Measurements from ENCODE around the gene COG2.
"Not testable (repeated sequence)": the region's sequence is repeated elsewhere in the genome, so short reads cannot be mapped to it uniquely, and the experiment has no call there.

Gene COG2

DNA sequence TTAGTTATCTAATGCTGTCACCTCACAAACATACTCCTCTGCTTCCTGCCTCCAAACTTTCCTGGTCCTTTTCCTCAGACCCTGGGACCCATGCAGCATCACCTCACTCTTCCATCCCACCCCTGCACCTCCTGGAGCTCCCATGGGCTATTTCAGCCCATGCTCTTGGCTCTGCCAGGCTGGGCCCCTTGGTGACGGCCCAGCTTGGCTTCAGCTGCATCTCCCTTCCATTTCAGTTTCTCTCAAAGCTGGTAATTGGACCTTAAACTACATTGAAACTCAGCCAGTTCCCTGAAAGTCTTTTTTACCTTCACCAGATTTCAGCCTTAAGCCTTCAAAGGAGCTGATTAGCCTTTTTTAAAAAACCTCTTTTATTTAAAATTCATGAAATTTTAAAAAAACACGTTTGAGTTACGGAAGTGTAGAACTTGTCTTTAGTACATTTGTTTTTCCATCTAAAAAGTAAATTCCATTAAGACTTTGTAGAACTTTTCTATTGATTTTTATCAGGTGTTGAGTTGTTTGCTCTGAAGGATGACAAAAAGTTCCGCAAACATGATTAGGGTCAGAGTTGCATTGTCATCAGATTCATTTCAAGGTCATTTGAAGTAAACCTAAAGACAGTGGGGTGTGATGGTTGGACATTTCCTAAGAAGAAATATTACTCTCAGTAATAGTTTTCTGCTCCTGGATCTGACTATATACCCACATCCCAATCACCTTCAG lies 38.2 kb downstream of the COG2 start:
- no peak for DNase-seq

DNA sequence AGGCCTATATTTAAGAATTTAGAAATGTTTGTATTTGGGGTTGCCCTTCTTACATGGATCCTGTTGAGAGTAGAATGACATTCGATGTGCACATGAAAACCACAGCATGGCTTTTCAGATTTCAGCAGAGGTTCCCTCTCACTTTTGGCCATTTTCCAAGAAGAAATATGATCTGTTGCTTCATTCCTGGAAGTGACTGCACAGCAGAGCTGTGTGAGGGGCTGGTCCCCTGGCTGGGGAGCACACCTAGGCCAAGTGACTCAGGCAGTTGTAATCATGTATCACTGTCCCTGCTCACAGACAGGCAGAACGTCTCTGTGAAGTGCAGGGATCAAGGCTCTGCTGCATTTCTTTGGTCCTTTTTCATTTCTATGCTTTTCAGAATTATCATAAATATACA lies 39.3 kb downstream of the COG2 start:
- no peak for DNase-seq

DNA sequence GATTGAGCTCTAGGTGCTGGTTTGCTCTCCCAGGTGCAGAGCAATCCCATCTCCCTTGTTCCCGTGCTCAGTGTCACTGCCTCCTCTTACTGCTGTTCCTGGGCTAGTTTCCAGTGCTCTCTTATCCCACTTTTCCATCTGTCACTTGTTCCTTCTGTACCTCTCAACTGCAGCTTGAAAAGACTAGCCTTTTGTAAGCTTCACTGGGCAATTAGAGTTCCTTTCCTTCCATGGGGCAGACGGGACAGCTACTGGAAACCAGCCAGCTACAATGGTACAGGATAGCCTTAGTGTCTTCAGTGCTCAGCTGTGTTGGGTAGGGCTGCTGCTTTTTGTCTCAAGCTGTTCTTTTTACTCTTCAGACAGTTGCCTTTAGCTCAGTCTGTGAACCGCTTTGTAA lies 40.0 kb downstream of the COG2 start:
- DNase-seq = no peak

DNA sequence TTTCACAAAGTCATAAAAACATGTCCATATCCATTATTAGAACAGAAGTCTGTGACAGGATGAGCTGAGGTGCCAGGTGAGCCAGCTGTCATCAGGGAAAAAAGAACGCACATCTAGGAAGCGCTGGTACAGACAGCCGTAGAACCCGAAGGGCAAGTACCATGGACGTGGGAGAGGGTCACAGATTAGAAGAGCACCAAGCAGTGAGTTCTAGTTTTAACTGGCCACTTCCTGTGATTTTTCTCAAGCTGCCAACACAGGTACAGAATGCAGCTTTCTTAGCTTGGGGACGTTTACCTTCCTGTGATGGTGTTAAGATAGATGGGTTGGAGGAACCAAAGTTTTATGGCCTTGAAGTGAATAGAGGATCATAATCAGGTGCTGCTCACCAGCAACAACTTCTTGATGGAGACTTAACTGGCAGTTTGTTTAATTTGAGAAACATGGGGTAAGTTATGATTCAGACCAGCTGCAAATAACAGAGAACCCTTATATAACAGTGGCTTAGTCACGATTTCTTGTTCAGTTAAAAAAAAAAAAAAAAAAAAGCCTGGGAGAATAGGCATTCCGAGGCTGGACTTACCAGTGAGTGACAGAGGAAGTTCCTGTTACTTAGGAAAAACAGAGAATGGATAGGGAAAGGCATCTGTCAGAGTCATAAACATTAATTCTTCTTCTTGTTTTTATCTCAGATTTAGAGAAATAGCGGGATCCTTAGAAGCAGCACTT lies 40.8 kb downstream of the COG2 start:
- no peak for DNase-seq

DNA sequence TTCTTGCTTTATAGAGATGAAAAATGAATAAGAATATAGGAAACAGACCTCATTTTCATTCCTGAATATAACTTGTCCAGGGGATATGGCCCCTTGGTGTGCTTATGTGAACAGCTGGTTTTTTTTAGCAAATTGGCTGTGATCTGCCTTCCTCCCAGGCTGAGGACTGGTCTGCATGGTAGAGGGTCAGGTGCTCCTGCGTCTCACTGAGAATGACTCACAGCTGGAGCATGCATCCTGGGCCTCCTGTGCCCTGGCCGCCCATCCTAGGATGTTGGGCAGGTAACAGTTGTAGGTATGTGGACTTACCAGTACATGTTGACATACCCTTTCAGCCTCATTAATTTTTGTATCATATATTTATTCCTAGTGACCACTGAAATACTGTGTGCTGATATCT lies 41.9 kb downstream of the COG2 start:
- no peak for DNase-seq

DNA sequence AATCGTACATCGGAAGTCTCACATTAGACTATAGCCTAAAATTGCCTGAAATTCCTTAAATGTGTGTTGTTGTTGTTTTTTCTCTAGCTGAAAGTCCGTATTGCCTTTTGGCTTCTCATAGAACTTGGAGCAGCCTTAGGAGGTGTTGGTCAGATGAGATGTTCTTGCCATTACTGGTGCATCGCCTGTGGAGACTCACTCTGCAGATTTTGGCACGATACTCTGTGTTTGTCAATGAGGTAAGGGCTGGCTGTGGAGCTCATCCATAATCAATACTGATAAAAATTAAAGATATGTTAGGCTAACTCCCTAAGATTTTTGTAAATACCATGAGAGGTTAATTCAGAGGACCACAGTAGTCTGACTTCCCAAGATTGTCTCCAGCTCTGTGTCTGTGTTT lies 42.7 kb downstream of the COG2 start:
- DNase-seq = no peak

DNA sequence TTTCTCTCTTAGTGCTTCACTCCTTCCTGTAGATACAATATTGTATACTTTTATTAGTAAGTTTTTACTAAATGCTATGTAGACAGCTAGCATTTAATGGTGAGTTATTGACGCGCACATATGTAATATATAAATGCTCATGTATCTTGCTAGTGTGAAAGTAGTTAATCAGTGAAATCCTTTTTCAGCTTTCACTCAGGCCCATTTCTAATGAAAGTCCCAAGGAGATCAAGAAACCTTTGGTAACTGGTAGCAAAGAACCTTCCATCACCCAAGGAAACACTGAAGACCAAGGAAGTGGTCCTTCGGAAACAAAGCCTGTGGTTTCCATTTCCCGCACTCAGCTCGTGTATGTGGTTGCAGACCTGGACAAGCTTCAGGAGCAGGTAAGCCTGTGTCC lies 44.5 kb downstream of the COG2 start:
- DNase-seq = no peak

DNA sequence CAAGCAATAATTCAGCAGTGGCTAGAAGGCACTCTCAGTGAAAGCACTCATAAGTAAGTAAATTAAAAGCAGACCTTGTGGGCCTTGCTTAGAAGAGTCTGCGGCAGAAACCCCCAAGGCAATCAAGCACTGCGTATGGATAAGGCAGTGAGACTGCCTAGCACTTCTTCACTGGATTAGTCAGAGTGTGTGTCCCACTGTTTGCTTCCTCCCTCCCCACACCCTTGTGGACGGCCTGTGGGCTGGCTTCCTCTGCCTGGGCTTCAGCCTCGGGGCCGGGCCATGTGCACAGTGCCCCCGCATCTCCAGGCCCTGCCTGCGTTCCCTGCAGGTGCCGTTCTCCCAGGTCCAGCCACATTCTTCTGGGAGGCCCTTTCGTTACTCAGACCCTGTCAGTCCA lies 47.8 kb downstream of the COG2 start:
- DNase-seq = no peak

DNA sequence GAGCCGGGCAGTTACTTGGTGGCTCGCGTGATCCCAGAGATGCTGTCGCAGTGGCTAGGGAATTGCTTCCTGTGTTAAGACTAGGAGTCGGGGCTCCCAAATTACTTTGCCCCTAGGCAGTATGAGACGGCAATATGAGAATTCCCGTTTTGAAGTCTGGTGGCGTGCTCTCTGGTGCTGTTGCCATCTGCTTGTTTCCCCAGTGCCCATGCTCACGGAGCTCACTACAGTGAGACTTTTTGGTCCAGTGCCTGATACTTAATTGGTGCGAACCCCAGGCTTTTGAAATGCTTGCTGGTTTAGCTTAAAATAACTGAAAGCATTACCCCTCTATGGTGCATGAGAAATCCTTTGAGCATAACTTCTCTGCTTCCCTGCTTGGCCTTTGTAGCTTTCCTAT lies 49.3 kb downstream of the COG2 start:
- no peak for DNase-seq

DNA sequence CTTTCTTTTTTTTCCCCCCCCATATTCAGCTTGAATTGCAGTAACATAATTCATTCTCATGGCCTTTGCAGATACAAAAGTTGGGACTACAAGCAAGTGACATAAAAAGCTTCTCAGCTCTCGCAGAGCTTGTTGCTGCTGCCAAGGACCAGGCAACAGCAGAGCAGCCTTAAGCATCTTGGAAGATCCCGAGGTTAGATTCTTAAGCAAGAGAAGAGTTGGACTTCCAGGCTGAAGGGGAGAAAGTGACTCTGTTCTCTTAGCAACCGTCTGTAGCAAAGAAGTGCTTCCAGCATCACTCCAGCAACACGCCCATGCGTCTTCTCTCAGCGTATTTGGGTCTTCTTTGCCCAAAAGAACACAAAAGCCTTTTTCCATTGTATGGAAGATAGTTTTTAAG lies 50.9 kb downstream of the COG2 start:
- DNase-seq = no peak

DNA sequence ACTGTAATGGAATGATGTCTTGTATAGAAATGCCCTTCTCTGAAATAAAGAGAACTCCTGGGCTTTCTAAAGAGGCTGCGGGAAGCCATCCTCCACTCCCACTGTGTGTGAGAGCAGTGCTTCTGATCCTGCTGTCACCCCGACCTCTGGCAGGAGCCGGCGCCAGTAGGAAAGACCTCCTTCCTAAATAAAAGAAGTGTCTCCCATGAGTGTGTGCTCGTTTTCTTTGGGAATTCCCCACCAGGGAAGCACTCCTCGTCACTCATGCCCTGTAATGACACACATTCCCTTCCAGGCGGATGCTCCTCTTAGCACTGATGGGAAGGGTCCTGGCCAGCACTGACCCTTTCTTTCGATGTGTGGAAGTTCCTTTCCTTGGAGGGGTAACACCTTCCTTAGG lies 51.5 kb downstream of the COG2 start:
- no peak for DNase-seq

DNA sequence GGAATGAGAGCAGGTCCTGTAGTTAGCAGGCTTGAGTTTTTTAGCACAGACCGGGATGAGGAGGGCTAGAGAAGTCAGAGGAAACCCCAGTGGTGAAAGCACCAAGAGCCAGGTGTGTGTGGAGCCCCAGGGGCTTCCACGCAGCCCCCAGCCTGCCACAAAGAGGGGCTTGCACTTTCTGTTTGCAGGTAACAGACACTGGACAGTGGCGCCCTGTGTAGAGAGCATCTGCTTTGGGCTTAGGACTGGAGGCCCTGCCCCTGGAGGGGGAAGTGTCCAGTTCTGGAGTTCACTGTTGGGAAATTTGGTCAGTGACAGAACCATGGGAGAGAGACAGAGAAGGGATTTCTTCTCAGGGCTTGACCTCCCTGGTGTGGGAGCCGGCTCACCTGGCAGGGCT lies 52.2 kb downstream of the COG2 start:
- DNase-seq = no peak

DNA sequence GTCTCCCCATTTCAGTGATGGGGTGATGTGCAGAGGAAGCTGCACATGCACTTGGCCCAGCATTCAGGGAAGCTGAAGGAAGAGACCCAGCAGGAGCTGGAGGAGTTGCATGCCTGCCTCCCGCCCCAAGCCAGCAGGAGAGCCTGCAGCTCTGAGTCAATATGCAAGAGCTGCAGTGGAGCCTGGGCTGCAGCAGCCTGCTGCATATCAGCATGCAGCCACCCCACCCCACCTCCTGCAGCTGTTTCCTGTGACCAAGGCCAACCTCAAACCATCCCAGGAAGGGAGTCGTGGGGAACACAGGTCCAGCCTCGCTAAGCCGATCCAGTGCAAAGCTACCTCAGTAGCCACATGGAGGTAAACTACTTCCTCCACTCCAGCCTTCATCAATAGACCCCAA lies 52.7 kb downstream of the COG2 start:
- DNase-seq = no peak

DNA sequence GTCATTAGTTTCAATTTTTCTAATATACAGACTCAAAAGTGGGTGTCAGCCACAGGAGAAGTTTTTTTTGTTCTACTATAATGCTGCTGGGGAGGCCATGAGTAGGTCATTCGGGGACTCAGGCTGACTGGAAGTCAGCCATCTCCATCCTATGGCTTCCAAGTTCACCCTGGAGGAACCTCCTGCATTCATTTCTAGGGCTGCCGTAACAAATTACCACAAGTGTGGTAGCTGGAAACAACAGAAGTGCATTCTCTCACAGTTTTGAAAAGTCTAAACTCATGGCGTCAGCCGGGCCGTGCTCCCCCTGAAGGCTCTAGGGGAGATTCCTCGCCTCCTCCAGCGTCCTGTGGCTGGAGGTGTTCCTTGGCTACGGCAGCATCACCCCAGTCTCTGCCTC lies 53.9 kb downstream of the COG2 start:
- DNase-seq = no peak

DNA sequence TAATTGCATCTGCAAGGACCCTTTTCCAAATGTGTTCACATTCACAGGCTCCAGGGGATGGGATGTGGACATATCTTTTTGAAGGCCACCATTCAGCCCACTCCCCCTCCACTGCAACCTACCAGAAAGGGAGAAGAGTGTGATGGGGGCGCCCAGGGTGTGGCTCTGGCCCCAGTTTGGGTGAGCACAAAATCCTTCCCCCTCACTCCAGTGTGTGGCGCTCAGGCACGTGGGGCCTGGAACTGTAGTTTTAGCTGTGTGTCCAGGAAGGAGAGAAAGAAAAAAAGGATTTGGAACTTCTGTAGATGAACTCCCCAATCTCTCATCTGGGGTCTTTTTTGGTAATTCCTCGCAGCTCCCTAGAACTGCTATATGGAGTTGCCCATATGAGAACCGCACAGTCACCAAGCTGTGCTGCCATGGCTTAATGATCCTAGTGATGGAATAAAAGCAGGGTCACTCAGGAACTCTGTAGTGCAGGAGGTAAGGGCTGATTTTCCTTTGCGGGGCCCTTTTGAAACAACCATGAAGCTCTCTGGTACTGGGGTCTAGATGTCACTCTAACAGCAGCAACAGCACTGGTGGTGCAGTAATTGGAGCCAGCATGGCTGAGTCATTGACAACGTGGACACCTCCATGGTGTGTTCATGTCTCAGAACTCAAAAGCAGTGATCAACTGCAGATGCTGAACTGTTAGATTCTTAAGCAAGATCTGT lies 54.6 kb downstream of the COG2 start:
- DNase-seq = no peak

DNA sequence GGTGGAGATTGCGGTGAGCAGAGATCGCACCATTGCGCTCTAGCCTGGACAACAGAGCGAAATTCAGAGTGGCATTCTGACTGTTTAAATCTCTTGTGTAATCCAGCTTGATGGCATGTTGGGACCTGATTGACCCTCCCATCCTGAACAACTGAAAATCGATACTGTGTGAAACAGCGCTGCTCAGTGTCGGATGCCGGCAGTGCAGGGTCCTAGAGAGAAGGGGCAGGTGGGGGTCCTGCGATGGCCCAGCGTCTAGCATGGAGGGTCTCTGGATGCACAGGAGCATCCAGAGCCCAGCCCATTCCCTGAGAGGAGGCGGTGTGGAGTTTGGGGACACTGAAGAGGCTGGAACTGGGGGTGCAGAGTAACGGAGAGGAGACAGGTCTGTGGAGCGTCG lies 55.8 kb downstream of the COG2 start:
- DNase-seq = no peak

DNA sequence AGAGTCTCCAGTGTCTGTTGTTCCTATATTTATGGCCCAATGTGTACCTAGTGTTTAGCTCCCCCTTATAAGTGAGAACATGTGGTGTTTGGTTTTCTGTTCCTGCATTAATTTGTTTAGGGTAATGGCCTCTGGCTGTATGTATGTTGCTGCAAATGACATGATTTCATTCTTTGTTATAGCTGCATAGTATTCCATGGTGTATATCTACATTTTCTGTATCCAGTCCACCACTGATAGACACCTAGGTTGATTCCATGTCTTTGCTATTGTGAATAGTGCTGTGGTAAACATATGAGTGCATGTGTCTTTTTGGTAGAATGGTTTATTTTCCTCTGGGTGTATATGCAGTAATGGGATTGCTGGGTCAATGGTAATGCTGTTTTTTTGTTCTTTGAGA lies 56.7 kb downstream of the COG2 start:
- DNase-seq = not testable (repeated sequence)

DNA sequence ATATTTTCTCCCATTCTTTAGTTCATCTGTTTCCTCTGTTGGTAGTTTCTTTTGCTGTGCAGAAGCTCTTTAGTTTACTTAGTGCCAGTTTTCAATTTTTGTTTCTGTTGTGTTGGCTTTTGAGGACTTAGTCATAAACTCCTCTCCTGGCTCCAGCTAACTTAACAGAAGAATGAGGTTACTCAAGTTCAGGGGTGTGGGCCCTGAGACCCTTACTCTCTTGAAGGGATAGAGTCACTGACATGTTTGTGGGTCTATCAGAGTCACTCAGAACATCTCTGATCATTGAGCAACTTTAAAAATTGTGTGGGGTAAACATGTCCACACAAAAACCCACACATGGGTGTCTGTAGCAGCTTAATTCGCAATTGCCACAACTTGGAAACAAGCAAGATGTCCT lies 57.4 kb downstream of the COG2 start:
- no peak for DNase-seq

DNA sequence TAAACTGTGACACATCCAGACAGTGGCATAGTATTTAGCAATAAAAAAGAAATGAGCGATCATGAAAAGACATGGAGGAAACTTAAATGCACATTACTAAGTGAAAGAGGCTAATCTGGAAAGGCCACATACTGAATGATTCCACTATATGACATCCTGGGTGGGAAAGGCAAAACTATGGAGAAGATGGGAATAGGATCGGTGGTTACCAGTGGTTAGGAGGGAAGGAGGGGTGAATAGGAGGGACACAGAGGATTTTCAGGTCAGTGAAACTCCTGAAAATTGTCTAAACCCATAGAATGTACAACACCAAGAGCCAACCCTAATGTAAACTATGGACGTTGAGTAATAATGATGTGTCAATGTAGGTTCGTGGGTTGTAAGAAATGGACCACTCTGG lies 57.9 kb downstream of the COG2 start:
- DNase-seq = no peak

DNA sequence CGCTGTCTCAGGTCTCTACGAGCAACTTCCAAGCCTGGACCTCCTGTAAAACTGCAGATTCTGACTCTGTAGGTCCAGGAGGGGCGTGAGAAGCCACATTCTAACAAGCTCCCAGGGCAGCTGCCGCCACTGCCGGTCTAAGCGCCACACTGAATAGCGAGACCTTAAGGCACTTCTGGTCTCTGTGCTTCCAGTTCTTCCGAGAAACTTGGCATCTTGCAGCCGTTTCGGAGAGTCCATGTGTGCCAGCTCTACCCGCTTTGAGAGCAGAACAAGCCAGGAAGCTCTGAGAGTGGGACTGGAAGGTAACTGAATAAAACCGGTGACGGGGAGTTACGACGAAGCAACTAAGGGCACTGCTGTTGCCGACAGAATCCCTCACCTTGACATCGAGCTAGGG lies 59.2 kb downstream of the COG2 start:
- DNase-seq = no peak

DNA sequence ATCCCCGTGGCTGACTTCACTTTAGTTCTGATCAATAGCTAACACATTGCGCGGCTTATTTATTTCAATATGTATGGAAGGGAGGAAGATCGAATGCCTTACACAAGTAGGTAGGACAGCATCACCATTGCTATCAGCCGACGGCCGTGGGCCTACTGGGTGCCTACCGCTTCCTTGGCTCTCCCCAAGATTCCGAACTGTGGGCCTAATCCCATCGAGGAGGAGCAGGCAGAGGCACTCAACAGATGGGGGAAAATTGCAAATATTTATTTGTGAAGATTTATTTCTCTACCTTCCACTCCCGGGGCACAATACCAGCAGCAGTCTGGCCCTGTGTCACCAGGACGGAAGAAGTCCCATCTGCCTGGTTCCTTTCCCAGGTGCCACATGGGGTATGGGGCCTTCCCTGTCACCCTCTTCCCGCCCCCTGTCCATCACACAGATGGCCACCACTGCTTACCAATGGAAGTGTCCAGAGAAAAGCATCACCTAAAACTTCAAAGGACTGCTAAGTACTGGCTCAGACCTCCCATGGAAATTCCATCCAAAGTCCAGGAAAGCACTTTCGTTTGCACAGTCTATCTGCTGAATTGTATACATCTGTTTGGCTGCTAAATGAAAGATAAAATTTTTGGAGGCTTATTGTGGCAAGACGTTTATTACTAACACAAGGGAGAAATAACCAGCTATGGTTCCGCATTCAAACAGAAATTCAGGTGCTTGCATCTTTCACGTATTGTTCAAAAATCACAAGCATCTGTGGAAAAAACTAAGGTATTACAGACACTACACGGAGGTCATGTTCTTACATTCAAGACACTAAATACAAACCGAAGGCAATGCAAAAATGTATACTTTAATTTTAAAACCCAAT lies 59.9 kb downstream of the COG2 start:
- no peak for DNase-seq

DNA sequence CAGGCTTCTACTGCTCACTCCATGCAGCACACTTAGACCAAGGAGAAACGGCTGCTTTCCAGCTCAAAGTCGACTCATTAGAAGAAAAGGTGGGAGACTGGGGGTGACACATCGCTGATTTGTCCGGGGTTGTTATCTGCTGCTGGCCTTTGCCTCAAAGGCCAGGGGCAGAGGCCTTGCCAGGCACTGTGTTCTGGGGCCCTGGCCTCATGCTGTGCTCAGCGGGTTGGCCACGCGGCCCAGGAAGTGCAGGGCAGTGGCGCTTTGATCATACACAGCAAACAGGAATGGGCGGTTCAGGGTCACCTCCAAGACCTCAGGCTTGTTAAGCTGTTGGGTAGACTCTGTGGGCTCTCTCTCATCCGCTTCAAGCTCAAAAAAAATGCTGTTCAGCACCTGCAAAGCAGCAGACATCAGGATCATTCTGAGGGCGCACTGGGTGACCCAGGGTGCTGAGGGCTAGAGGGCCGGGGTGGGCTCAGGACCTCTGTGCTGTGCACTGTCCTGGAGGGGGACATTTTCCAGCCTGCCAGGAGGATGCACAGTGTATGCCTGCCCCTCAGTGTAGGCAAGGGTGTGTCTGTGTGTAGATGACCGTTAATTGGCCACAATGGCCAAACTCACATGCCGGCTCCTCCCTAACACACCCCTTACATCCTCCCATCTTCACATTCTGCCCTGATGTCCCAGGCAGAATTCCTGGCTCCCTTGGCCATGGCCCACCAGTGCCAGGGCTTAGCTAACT lies 60.8 kb downstream of the COG2 start:
- DNase-seq = no peak

Measured in CD4-positive, alpha-beta T cell treated with Interleukin-15 for 1 hour (primary cell).